Measurements from ENCODE around the gene MS4A2.
"Not testable (repeated sequence)": the region's sequence is repeated elsewhere in the genome, so short reads cannot be mapped to it uniquely, and the experiment has no call there.

MS4A2 gene

GRCh38 chr11:60088364-60088763 lies at the start of gene MS4A2:
TSS of gene MS4A2 (plus strand) at chr11:60088664. CDS start at chr11:60088766, 102 bp downstream.
- DNase-seq: no peak

- no peak for DNase-seq
Measured at GRCh38 chr11:60040109-60040508, 48.4 kb upstream of the MS4A2 start, which contains the start of gene OOSP2. TSS of gene OOSP2 (plus strand) at chr11:60040409. CDS start at chr11:60040460, 51 bp downstream.

- not testable (repeated sequence) for DNase-seq
Measured at GRCh38 chr11:60050422-60050821, 38.0 kb upstream of the MS4A2 start.

GRCh38 chr11:60050839-60051238 lies 37.6 kb upstream of the MS4A2 start:
- not testable (repeated sequence) for DNase-seq

- no peak for DNase-seq
Measured at GRCh38 chr11:60056349-60056969, 32.0 kb upstream of the MS4A2 start, which contains the start of gene MS4A3. TSS of gene MS4A3 (plus strand) at chr11:60056665. CDS start at chr11:60061161, 4,496 bp downstream.

- DNase-seq: no peak
Measured at GRCh38 chr11:60059052-60059451, 29.4 kb upstream of the MS4A2 start.

GRCh38 chr11:60059521-60060240 lies 28.8 kb upstream of the MS4A2 start:
- DNase-seq: no peak

- DNase-seq: no peak
Measured at GRCh38 chr11:60064111-60064510, 24.4 kb upstream of the MS4A2 start.

GRCh38 chr11:60065801-60066200 lies 22.7 kb upstream of the MS4A2 start:
- DNase-seq: no peak

GRCh38 chr11:60069450-60069849 lies 19.0 kb upstream of the MS4A2 start:
- no peak for DNase-seq

- not testable (repeated sequence) for DNase-seq
Measured at GRCh38 chr11:60071644-60072043, 16.8 kb upstream of the MS4A2 start.

- no peak for DNase-seq
Measured at GRCh38 chr11:60077216-60077817, 11.1 kb upstream of the MS4A2 start.

- DNase-seq: no peak
Measured at GRCh38 chr11:60077981-60078380, 10.5 kb upstream of the MS4A2 start.

GRCh38 chr11:60078745-60079144 lies 9.7 kb upstream of the MS4A2 start:
- no peak for DNase-seq

GRCh38 chr11:60080535-60080934 lies 7.9 kb upstream of the MS4A2 start:
- DNase-seq: no peak

GRCh38 chr11:60084631-60085273 lies 3.7 kb upstream of the MS4A2 start:
- no peak for DNase-seq

- DNase-seq: no peak
Measured at GRCh38 chr11:60085909-60086308, 2.6 kb upstream of the MS4A2 start.

GRCh38 chr11:60087239-60087638 lies 1.2 kb upstream of the MS4A2 start:
- DNase-seq: no peak

- no peak for DNase-seq
Measured at GRCh38 chr11:60095477-60096120, 7.1 kb downstream of the MS4A2 start.

GRCh38 chr11:60097189-60097588 lies 8.7 kb downstream of the MS4A2 start:
- DNase-seq: no peak

GRCh38 chr11:60098508-60098907 lies 10.0 kb downstream of the MS4A2 start:
- no peak for DNase-seq

- no peak for DNase-seq
Measured at GRCh38 chr11:60100516-60100915, 12.1 kb downstream of the MS4A2 start.

GRCh38 chr11:60101368-60101767 lies 12.9 kb downstream of the MS4A2 start:
- DNase-seq: not testable (repeated sequence)
